ENCODE results near the gene EEF2.

DNA sequence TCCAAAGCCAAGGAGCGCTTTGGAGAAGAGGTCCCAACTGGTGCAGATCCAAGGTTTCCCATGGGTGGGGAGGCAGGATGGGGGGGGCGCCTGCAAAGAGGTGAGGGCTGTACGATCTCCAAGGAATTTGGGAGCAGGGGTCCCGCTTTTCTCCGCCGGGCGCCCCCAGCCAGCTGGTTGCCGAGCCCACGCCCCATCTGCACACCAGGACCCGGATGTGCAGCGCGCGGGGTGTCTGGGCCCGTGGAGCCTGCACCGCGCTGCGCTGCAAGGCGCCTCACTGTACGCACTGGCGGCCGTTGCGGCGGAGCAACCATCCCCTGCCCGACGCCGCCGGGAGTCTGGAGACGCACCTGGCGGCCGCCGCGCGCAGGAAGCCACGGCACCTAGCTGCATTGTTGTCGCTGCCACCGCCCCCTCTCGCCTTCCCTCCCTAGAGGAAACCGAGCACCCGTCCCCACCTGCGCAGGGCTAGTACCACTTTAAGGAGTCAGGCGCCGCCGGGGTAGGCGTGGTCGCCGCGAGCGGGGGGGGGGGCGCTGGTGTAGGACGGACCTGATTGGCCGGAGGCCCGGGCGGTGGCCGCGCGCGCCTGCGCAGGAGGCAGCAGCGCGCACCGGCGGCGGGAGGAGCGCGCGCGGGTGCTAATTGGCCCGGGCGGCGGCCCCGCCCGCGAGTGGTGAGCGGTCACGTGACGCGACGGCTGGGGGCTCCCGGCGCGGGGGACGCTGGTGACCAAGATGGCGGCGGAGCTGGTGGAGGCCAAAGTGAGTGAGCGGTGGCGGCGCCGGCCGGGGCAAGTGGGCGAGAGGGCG is 22.0 kb upstream of the EEF2 start, which contains the start of gene PIAS4:
- TF ChIP-seq, protein P1, sequence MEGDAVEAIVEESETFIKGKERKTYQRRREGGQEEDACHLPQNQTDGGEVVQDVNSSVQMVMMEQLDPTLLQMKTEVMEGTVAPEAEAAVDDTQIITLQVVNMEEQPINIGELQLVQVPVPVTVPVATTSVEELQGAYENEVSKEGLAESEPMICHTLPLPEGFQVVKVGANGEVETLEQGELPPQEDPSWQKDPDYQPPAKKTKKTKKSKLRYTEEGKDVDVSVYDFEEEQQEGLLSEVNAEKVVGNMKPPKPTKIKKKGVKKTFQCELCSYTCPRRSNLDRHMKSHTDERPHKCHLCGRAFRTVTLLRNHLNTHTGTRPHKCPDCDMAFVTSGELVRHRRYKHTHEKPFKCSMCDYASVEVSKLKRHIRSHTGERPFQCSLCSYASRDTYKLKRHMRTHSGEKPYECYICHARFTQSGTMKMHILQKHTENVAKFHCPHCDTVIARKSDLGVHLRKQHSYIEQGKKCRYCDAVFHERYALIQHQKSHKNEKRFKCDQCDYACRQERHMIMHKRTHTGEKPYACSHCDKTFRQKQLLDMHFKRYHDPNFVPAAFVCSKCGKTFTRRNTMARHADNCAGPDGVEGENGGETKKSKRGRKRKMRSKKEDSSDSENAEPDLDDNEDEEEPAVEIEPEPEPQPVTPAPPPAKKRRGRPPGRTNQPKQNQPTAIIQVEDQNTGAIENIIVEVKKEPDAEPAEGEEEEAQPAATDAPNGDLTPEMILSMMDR (conservative IDR thresholded peaks at IDR 0.05; ENCODE audit: low read length): no peak
- no peak for TF ChIP-seq EZH2phosphoT487 (IDR thresholded peaks at IDR 0.05; ENCODE audit: borderline replicate concordance)

Data from Loucy (cell line).